NCI-H2171 treated with DMSO at 0.1 percent for 48 hours (cell line): ENCODE results near the gene EFHC1.

Experiments
- DNase-seq: peaks from one replicate; lab custom pipeline; 2025; lab: John Stamatoyannopoulos, UW

The EFHC1 gene

DNA sequence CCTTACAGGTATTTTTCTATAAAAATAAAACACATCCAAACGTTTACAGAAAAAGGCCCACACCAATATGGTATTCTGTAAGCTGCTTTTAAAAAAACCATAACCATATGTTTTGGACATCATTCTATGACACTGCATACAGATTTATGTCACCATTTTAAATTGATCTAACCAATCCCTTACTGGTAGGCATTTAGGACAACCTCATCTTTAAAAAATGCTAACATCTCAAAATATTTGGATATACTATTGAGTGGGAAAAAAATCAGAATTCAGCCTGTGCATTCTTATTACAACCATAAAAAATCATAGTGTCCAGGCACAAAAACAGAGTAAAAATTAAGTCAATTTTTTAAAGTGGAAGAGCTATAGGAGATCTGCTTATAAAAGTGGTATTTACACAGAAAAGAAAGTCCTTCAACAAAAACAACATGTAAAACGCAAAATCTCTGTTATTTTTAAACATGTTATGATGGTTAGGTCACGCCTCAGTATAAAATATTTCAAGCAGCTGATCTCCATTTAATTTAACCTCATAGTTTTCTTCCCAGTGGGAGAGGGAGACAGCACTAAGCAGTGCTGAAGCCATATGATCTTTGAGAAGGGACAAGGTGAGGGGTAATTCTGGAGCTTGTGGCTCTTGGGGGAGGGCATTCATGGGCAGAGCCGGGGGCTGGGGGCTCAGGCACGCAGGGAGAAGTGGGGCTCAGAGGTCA lies 135.5 kb downstream of the EFHC1 start:
- no peak for DNase-seq

GRCh38 chr6:52557389-52558265 lies 137.5 kb downstream of the EFHC1 start:
- DNase-seq = no peak

- DNase-seq = no peak
These were observed 138.3 kb downstream of the EFHC1 start for GRCh38 chr6:52558266-52559000.

DNA sequence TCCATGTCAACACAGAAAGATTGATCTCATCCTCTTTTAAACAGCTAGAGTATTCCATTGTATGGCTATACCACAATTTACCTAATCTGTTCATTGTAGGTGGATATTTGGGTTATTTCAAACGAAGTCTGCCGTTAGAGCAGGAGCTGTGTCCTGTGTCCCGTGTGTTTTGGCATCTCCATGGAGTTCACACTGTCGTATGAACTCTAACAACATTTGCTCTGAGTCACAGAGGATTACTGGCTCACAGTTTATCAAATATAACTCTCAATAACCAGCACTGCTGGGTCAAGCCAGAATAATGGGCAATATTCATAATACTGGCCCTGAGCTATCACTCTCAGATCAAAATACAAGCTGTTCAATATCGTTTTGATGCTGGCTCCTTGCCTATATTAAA lies 140.3 kb downstream of the EFHC1 start:
- DNase-seq = no peak

DNA sequence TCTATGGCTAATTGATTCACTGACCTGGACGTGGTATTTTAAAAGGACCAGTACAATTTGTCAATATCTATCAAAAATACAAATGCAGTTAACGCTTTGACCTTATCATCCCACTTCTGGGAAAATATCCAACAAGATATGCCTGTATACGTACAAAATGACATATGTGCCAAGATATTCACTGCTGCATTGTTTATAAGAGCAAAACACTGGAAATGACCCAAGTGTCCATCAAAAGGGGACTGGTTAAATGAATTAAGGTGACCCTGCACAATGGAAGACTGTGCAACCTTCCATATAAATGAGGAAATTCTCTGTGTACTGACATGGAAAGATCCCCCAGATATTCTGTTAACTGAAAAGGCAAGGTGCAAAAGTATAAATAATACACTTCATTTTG lies 142.8 kb downstream of the EFHC1 start:
- no peak for DNase-seq

DNA sequence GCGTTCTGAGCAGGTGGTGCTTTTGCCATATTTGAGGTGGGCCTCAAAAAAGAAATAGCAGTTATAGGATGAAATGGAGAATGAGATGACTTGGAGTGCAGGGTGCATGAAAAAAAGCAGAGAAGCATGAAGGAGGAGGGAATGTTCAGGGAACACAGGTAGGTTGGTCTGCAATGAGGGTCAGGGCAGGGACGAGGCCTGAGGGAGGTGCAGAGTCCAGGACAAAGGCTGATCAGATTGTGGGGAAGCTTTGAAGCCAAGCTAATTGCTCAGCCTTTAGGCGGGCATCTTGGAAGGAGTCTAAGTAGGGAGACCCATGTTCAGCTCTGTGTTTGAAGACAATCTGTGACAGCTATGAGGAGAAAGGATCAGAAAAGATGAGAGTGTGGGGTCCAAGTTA lies 144.7 kb downstream of the EFHC1 start:
- DNase-seq = no peak

GRCh38 chr6:52566201-52566600 lies 146.1 kb downstream of the EFHC1 start:
- no peak for DNase-seq

DNA sequence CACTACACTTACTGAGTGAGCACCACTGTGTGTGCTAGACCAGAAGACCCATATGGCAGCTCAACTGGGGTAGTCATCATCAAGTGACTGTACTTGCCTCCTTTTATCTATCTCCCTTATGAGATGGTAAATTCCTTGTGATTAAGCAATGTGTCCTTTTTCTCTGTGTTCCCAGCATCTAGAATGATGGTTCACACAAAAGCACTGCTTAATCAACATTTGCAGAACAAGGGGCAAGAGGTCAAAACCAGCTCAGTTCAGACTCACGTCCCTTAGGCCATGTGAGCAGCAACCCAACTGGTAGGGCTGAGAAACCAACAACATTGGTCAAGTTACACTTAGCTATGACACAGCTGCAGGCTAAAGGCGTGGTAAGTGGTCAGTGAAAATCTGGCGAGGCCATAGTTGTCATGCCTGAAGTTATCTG lies 146.7 kb downstream of the EFHC1 start:
- no peak for DNase-seq

- no peak for DNase-seq
These were observed 148.2 kb downstream of the EFHC1 start for GRCh38 chr6:52568320-52568719.

DNA sequence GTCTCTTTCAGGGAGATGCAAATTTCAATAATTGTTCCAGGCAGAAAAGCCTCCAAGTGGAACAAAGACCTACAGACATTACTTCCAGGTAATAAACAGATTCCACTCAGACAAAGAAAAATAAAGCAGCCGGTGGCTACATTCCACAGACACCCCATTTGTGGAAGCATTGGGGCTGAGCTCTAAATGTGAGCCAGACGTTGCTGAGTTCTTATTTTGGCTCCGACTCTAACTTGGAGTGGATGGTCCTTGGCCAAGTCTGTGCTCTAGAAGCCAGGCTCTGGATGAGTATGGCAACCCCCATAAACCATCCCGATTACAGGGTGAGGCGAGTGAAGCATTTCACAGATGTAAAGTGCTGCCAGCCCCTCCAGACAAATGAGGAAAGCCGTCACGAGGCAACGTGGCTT lies 150.2 kb downstream of the EFHC1 start:
- no peak for DNase-seq

- peak; percentile 53 for DNase-seq
These were observed 151.1 kb downstream of the EFHC1 start for GRCh38 chr6:52571099-52571755.

DNA sequence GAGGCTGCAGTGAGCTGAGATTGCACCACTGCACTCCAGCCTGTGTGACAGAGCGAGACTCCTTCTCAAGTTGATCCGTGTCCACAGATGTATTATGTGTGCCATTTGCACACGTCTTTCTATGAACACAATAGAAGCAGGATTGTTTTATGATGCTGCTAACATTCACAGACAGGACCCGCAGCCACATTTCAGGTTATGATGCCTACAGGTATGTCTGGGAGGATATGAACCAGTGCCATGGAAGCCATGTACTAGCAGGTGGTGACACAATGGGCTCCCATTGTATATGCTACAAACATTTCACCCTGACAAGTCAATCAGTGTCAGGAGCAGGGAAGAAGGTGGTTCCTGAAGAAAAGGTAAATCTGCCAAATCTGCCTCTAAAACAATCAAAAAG lies 152.4 kb downstream of the EFHC1 start:
- DNase-seq = no peak

DNA sequence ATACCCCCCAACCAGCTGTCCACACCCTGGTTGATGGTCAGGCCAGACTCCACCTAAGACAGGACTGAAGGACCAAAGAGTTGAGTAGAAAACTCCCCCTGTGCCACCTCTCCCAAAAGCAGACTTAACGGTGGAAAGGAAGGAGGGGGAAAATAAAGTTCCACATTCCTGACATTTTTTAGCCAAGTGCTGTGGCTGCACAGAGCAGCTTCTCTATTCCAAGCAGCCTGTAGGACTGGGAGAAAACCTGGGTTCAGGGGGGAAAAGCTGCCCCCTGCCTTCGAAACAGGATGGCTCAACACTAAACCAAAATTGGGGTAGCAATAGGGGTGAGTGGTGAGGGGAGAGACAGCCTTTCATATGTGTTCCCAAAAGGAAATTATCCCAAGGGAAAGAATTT lies 153.2 kb downstream of the EFHC1 start:
- no peak for DNase-seq
